HEK293 (cell line): ENCODE measurements around the gene PSMG1.

Experiments
- CTCF ChIA-PET: fragments of 350-600 bp; formaldehyde crosslinking; extraction: SDS; loops from one replicate; lab custom pipeline; 2021; ENCODE audit warnings: antibody characterized with exemption; lab: Yijun Ruan, JAX
- POLR2A ChIA-PET: fragments of 300-600 bp; formaldehyde crosslinking; extraction: SDS; loops from one replicate; lab custom pipeline; 2020; ENCODE audit warnings: antibody characterized with exemption, inconsistent platforms; lab: Yijun Ruan, JAX
- H3K27ac ChIP-seq: fragments of 200-500 bp; sonication (Bioruptor generic); 2 replicates; pipeline ENCODE4 v1.5.1; 2014; ENCODE audit warnings: low read depth, low read length, control low read depth, inconsistent platforms; ENCODE audit errors: extremely low read depth
- H3K36me3 ChIP-seq, 2 experiments: fragments of 200-500 bp in 1 of 2; sonication (Bioruptor generic) in 1 of 2; 1 replicate in 1 of 2; 2 replicates in 1 of 2; pipeline ENCODE4 v1.5.1; 2014 to 2017; ENCODE audit warnings: inconsistent platforms in 2 of 2, low read length in 2 of 2; ENCODE audit not compliant: control insufficient read depth in 2 of 2, insufficient read depth in 1 of 2
- H3K4me1 ChIP-seq: fragments of 200-500 bp; sonication (Bioruptor generic); 2 replicates; pipeline ENCODE4 v1.5.1; 2014; ENCODE audit warnings: mild to moderate bottlenecking, low read length, inconsistent platforms; ENCODE audit not compliant: control insufficient read depth, insufficient read depth
- H3K4me3 ChIP-seq: 2 replicates; pipeline ENCODE4 v1.5.1; 2011; ENCODE audit warnings: low read depth, mild to moderate bottlenecking, control low read depth, low read length, moderate library complexity
- H3K9me3 ChIP-seq: fragments of 200-500 bp; sonication (Bioruptor generic); 2 replicates; pipeline ENCODE4 v1.5.1; 2014; ENCODE audit warnings: low read depth, low read length, inconsistent platforms; ENCODE audit not compliant: control insufficient read depth, insufficient read depth
- GLIS1 ChIP-seq: fragments of 450-650 bp; formaldehyde crosslinking; IDR thresholded peaks from 2 replicates; pipeline ENCODE4 v1.5.1; 2016; ENCODE audit warnings: missing biosample characterization, missing genetic modification characterization
- HIC1 ChIP-seq: fragments of 450-650 bp; formaldehyde crosslinking; IDR thresholded peaks from 2 replicates; pipeline ENCODE4 v1.5.1; 2016; ENCODE audit warnings: missing biosample characterization, missing genetic modification characterization
- KLF1 ChIP-seq: fragments of 450-650 bp; formaldehyde crosslinking; IDR thresholded peaks from 2 replicates; pipeline ENCODE4 v1.5.1; 2016; ENCODE audit warnings: missing biosample characterization, missing genetic modification characterization
- KLF16 ChIP-seq: fragments of 450-650 bp; formaldehyde crosslinking; IDR thresholded peaks from 2 replicates; pipeline ENCODE4 v1.5.1; 2017; ENCODE audit warnings: missing biosample characterization, missing genetic modification characterization
- KLF17 ChIP-seq: fragments of 450-650 bp; formaldehyde crosslinking; IDR thresholded peaks from 2 replicates; pipeline ENCODE4 v1.5.1; 2016; ENCODE audit warnings: missing biosample characterization, missing genetic modification characterization
- OVOL3 ChIP-seq: fragments of 450-650 bp; formaldehyde crosslinking; IDR thresholded peaks from 2 replicates; pipeline ENCODE4 v1.5.1; 2016; ENCODE audit warnings: missing biosample characterization, missing genetic modification characterization
- SCRT1 ChIP-seq: fragments of 450-650 bp; formaldehyde crosslinking; IDR thresholded peaks from 2 replicates; pipeline ENCODE4 v1.5.1; 2016; ENCODE audit warnings: missing biosample characterization, missing genetic modification characterization, borderline replicate concordance
- ZBTB11 ChIP-seq: fragments of 450-650 bp; formaldehyde crosslinking; conservative IDR thresholded peaks from 2 replicates; pipeline ENCODE4 v1.5.1; 2016; ENCODE audit warnings: low read depth, missing biosample characterization, missing genetic modification characterization
- ZBTB17 ChIP-seq: fragments of 450-650 bp; formaldehyde crosslinking; IDR thresholded peaks from 2 replicates; pipeline ENCODE4 v1.5.1; 2016; ENCODE audit warnings: missing biosample characterization, missing genetic modification characterization
- ZBTB21 ChIP-seq: fragments of 450-650 bp; formaldehyde crosslinking; IDR thresholded peaks from 2 replicates; pipeline ENCODE4 v1.5.1; 2017; ENCODE audit warnings: missing biosample characterization, missing genetic modification characterization
- ZFP3 ChIP-seq: fragments of 450-650 bp; formaldehyde crosslinking; IDR thresholded peaks from 2 replicates; pipeline ENCODE4 v1.5.1; 2016; ENCODE audit warnings: low read depth, missing biosample characterization, missing genetic modification characterization
- ZNF292 ChIP-seq: fragments of 450-650 bp; formaldehyde crosslinking; IDR thresholded peaks from 2 replicates; pipeline ENCODE4 v1.5.1; 2016; ENCODE audit warnings: low read depth, missing biosample characterization, missing genetic modification characterization, borderline replicate concordance
- ZNF362 ChIP-seq: fragments of 450-650 bp; formaldehyde crosslinking; IDR thresholded peaks from 2 replicates; pipeline ENCODE4 v1.5.1; 2016; ENCODE audit warnings: missing biosample characterization, missing genetic modification characterization
- ZNF394 ChIP-seq: fragments of 450-650 bp; formaldehyde crosslinking; IDR thresholded peaks from 2 replicates; pipeline ENCODE4 v1.5.1; 2016; ENCODE audit warnings: missing biosample characterization, missing genetic modification characterization, mild to moderate bottlenecking, moderate library complexity, borderline replicate concordance
- ZNF416 ChIP-seq: fragments of 450-650 bp; formaldehyde crosslinking; IDR thresholded peaks from 2 replicates; pipeline ENCODE4 v1.5.1; 2016; ENCODE audit warnings: missing biosample characterization, missing genetic modification characterization
- ZNF514 ChIP-seq: fragments of 450-650 bp; formaldehyde crosslinking; IDR thresholded peaks from 2 replicates; pipeline ENCODE4 v1.5.1; 2016; ENCODE audit warnings: missing biosample characterization, missing genetic modification characterization
- ZNF585B ChIP-seq: fragments of 450-650 bp; formaldehyde crosslinking; IDR thresholded peaks from 2 replicates; pipeline ENCODE4 v1.5.1; 2016; ENCODE audit warnings: missing biosample characterization, missing genetic modification characterization
- ZNF660 ChIP-seq: fragments of 450-650 bp; IDR thresholded peaks from 2 replicates; pipeline ENCODE4 v1.5.1; 2018; ENCODE audit warnings: missing biosample characterization, mild to moderate bottlenecking, missing genetic modification characterization
- ZNF670 ChIP-seq: fragments of 450-650 bp; formaldehyde crosslinking; IDR thresholded peaks from 2 replicates; pipeline ENCODE4 v1.5.1; 2016; ENCODE audit warnings: missing biosample characterization, missing genetic modification characterization, low read depth
- ZNF677 ChIP-seq: fragments of 450-650 bp; IDR thresholded peaks from 2 replicates; pipeline ENCODE4 v1.5.0; 2018; ENCODE audit warnings: missing biosample characterization, mild to moderate bottlenecking, missing genetic modification characterization, moderate library complexity
- ZNF707 ChIP-seq: fragments of 450-650 bp; formaldehyde crosslinking; IDR thresholded peaks from 2 replicates; pipeline ENCODE4 v1.5.1; 2016; ENCODE audit warnings: missing biosample characterization, missing genetic modification characterization

The PSMG1 gene

GRCh38 chr21:39180429-39181019 is 2.7 kb downstream of the PSMG1 start:
- Histone ChIP-seq H3K27ac (no peak overlapping the region), H3K4me3 (no peak overlapping the region), H3K4me1 (0 out of 2 replicates have a peak, but pooled peaks cover 3% of the 10 kb centered on the region)
- TF ChIP-seq ZNF362 (tag by site-specific recombination) (no peak), ZNF677 (tag by site-specific recombination) (peak; percentile 63; the same call in 1 of the 2 replicates), ZNF292 (no peak)
- TF ChIP-seq, all 188 proteins: peak for 1
- H3K9me3 ChIP-seq: no peaks in the 10 kb centered on the region
- POLR2A ChIA-PET: no interaction called here
- CTCF ChIA-PET: interaction anchor here (0.5 to 0.9 kb wide), 5 partner anchors 19 to 393 kb away, joined by 3 read pairs; no protein-coding TSS in a partner anchor
- H3K36me3 ChIP-seq: peaks cover 29 to 49% of the 10 kb centered on the region in 2 experiments

GRCh38 chr21:39178421-39178820 is 4.8 kb downstream of the PSMG1 start:
- CTCF ChIA-PET: interaction anchor here (2.5 kb wide), 1 partner anchor 41 kb away, joined by 8 read pairs; no protein-coding TSS in a partner anchor
- Histone ChIP-seq H3K9me3 (no peaks in the 10 kb centered on the region), H3K27ac (no peak overlapping the region), H3K4me3 (no peak overlapping the region), H3K4me1 (no peaks in the 10 kb centered on the region), H3K36me3 (peaks cover 43 to 64% of the 10 kb centered on the region in 2 experiments)
- POLR2A ChIA-PET: interaction anchor here (2.0 kb wide), 1 partner anchor 10 kb away, joined by 4 read pairs; no protein-coding TSS in a partner anchor
- TF ChIP-seq GLIS1 (tag by site-specific recombination) (no peak), KLF16 (tag by site-specific recombination) (no peak), SCRT1 (tag by site-specific recombination) (no peak), ZNF394 (no peak), ZBTB17 (tag by site-specific recombination) (no peak), ZBTB21 (tag by site-specific recombination) (no peak), ZNF660 (tag by site-specific recombination) (no peak), ZNF707 (tag by site-specific recombination) (no peak), KLF17 (tag by site-specific recombination) (no peak), HIC1 (no peak)

GRCh38 chr21:39176271-39176709 is 7.0 kb downstream of the PSMG1 start:
- no peaks in the 10 kb centered on the region for H3K9me3 ChIP-seq
- ChIA-PET CTCF (interaction anchor here (0.8 to 2.5 kb wide), 4 partner anchors 9 to 265 kb away, joined by 3 to 8 read pairs (median 6); no protein-coding TSS in a partner anchor), POLR2A (interaction anchor here (1.4 kb wide), 1 partner anchor 172 kb away, joined by 4 read pairs; the partner anchor contains the start of gene HMGN1)
- no peak overlapping the region for H3K4me3 ChIP-seq
- H3K4me1 ChIP-seq: no peaks in the 10 kb centered on the region
- H3K36me3 ChIP-seq: peaks cover 48 to 81% of the 10 kb centered on the region in 2 experiments
- no peak overlapping the region for H3K27ac ChIP-seq
- TF ChIP-seq KLF1 (tag by site-specific recombination) (no peak; the same call in 1 of the 2 replicates), ZNF585B (no peak), HIC1 (no peak), OVOL3 (tag by site-specific recombination) (peak; percentile 77; the same call in 1 of the 2 replicates), ZBTB11 (no peak), ZFP3 (no peak), ZNF514 (tag by site-specific recombination) (no peak), ZNF416 (tag by site-specific recombination) (no peak), ZNF670 (tag by site-specific recombination) (no peak)
